Type B pancreatic cell (in vitro differentiated cells): Measurements from ENCODE around the gene OGG1. TPM values are rescaled to one million over a fixed set of nuclear protein-coding genes. Genes with fewer than 3 reads are reported as not detected.

ENCODE experiments used
- DNase-seq: peaks from one replicate; pipeline ENCODE4 v3.0.0; 2021; ENCODE audit warnings: mixed read lengths; ENCODE audit not compliant: unreplicated experiment; ENCODE audit errors: extremely low spot score
- H3K27ac Mint-ChIP-seq: 2 replicates; pipeline ENCODE4 v1.8.0; 2021; ENCODE audit warnings: mild to moderate bottlenecking, mixed read lengths
- H3K27me3 Mint-ChIP-seq: 2 replicates; pipeline ENCODE4 v1.8.0; 2021; ENCODE audit warnings: mixed read lengths
- H3K36me3 Mint-ChIP-seq: 2 replicates; pipeline ENCODE4 v1.8.0; 2021; ENCODE audit warnings: mixed read lengths
- H3K4me1 Mint-ChIP-seq: one replicate; pipeline ENCODE4 v1.8.0; 2021; ENCODE audit warnings: mixed read lengths; ENCODE audit not compliant: unreplicated experiment
- H3K4me3 Mint-ChIP-seq: 2 replicates; pipeline ENCODE4 v1.8.0; 2021; ENCODE audit warnings: mild to moderate bottlenecking, mixed read lengths
- H3K9me3 Mint-ChIP-seq: 2 replicates; pipeline ENCODE4 v1.8.0; 2021; ENCODE audit warnings: mixed read lengths
- CTCF ChIP-seq: fragments of 200-600 bp; sonication (generic); conservative IDR thresholded peaks from 2 replicates; pipeline ENCODE4 v1.5.0; 2021; ENCODE audit warnings: antibody characterized with exemption, mild to moderate bottlenecking
- total RNA-seq: library from RNA; stranded (reverse); gene quantifications from 2 replicates; pipeline ENCODE4 v1.2.1, GENCODE V29; 2021; ENCODE audit warnings: low replicate concordance

The OGG1 gene
- total RNA-seq, 1 donor from 2014 or later, result 40.4 TPM

- H3K36me3 Mint-ChIP-seq, result peaks cover 4% of the 10 kb centered on the region
- TF ChIP-seq CTCF, result no peak
- no peaks in the 10 kb centered on the region for H3K9me3 Mint-ChIP-seq
- no peaks in the 10 kb centered on the region for H3K4me1 Mint-ChIP-seq
- no peaks in the 10 kb centered on the region for H3K27me3 Mint-ChIP-seq
- H3K27ac Mint-ChIP-seq, result no peak overlapping the region
- no peak for DNase-seq
- no peak overlapping the region for H3K4me3 Mint-ChIP-seq
Observed at GRCh38 chr3:9779075-9779593, 29.4 kb downstream of the OGG1 start.

DNA sequence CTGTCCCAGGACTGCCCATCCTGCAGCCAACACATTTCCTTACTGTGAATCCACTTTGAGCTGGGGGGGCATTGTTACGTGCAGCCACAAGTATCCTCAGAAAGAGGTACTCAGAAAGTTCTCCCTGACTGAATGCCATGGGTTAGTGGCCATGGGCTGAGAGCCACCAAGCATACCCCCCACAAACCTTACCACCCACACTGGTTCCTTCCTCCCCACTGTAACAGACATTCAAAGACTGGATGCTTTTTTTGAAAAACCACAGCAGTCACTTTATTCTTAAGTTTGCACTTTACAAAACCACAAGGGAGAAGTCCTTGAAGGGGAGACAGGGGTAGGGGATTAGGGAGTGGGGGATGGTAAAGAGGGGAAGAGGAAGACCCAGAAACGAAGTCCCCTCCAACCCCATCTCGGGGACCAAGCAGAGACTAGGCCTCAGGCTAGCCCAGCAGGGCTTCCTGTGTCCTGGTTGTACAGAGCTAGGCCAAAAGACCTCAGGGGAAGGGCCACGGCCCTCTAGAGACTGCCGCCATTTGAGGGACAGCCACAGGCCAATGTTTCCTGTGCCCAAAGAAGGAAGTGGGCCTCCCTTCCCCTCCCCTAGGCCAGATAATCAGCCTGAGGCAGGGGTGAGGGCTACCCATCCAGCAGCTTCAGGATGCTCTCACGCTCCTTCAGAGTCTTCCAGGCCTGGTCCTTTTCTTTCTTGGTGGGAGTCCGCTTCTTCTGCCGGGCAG, 30.1 kb downstream of the OGG1 start:
- Mint-ChIP-seq H3K27me3 (no peaks in the 10 kb centered on the region), H3K27ac (no peak overlapping the region), H3K4me3 (no peak overlapping the region), H3K36me3 (peaks cover 6% of the 10 kb centered on the region), H3K4me1 (no peaks in the 10 kb centered on the region), H3K9me3 (no peaks in the 10 kb centered on the region)
- no peak for TF ChIP-seq CTCF
- DNase-seq, result no peak

- Mint-ChIP-seq H3K36me3 (peaks cover 9% of the 10 kb centered on the region), H3K4me3 (no peak overlapping the region), H3K4me1 (no peaks in the 10 kb centered on the region), H3K27me3 (no peaks in the 10 kb centered on the region), H3K27ac (no peak overlapping the region), H3K9me3 (no peaks in the 10 kb centered on the region)
- no peak for DNase-seq
- TF ChIP-seq CTCF, result no peak
Observed at GRCh38 chr3:9780458-9780812, 30.7 kb downstream of the OGG1 start.

DNA sequence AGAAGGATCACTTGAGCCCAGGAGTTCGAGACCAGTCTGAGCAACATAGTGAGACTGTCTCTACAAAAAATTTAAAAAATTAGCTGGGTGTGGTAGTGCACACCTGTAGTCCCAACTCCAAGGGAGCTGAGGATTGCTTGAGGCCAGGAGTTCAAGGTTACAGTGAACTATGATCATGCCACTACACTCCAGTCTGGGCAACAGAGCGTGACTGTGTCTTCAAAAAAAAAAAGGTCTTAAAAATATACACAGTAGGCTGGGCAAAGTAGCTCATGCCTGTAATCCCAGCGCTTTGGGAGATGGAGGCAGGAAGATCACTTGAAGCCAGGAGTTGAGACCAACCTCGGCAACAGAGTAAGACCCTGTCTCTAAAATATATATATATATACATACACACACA, 31.2 kb downstream of the OGG1 start:
- Mint-ChIP-seq H3K9me3 (no peaks in the 10 kb centered on the region), H3K4me3 (no peak overlapping the region), H3K27ac (no peak overlapping the region), H3K4me1 (no peaks in the 10 kb centered on the region), H3K36me3 (peaks cover 12% of the 10 kb centered on the region), H3K27me3 (no peaks in the 10 kb centered on the region)
- TF ChIP-seq CTCF, result no peak
- no peak for DNase-seq

DNA sequence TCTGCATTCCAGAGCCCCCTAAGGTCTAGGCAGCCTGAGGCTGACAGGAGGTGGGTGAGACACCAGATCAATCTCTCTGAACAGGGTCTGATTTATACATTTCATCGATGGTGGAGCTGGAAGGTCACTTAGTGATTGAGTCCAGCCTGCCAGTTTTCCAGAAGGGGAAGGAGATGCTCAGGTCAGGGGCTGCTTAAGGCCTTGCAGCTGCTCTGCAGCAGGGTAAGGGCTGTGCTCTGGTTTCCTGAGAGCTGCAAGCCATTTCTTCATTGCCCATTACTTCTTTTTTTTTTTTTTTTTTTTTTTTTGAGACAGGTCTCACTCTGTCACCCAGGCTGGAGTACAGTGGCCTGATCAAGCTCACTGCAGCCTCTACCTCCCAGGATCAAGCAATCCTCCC, 31.8 kb downstream of the OGG1 start:
- H3K36me3 Mint-ChIP-seq, result peaks cover 17% of the 10 kb centered on the region
- no peak for DNase-seq
- H3K4me1 Mint-ChIP-seq, result no peaks in the 10 kb centered on the region
- H3K4me3 Mint-ChIP-seq, result no peak overlapping the region
- no peak for TF ChIP-seq CTCF
- no peaks in the 10 kb centered on the region for H3K27me3 Mint-ChIP-seq
- H3K27ac Mint-ChIP-seq, result no peak overlapping the region
- no peaks in the 10 kb centered on the region for H3K9me3 Mint-ChIP-seq
